OCI-LY1 (cell line): Measurements from ENCODE around the gene RAB7B.

Experiments
- EZH2 ChIP-seq: fragments of 200-600 bp; sonication (generic), shearing (Covaris generic); IDR thresholded peaks from 2 replicates; pipeline ENCODE4 v1.8.0; 2017; ENCODE audit warnings: borderline replicate concordance, mixed run types, mild to moderate bottlenecking, antibody characterized with exemption, low read length, moderate library complexity, mixed read lengths
- TF ChIP-seq, protein P1 (sequence below): fragments of 200-600 bp; sonication (generic), shearing (Covaris generic); IDR thresholded peaks from 2 replicates; pipeline ENCODE4 v1.5.1; 2017; ENCODE audit warnings: mild to moderate bottlenecking, antibody characterized with exemption, low read length, moderate library complexity, mixed read lengths

DNA sequence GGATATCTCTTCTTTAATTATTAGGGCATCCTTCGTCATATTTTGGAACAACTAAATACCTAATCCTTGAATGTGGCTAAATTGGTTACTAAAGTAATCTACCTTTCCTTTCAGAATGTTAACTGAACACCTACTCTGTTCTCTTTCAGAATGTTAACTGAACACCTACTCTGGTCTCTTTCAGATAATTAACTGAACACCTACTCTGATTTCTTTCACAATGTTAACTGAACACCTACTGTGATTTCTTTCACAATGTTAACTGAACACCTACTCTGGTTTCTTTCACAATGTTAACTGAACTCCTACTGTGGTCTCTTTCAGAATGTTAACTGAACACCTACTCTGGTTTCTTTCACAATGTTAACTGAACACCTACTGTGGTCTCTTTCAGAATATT is 21.9 kb downstream of the RAB7B start:
- TF ChIP-seq, protein P1, sequence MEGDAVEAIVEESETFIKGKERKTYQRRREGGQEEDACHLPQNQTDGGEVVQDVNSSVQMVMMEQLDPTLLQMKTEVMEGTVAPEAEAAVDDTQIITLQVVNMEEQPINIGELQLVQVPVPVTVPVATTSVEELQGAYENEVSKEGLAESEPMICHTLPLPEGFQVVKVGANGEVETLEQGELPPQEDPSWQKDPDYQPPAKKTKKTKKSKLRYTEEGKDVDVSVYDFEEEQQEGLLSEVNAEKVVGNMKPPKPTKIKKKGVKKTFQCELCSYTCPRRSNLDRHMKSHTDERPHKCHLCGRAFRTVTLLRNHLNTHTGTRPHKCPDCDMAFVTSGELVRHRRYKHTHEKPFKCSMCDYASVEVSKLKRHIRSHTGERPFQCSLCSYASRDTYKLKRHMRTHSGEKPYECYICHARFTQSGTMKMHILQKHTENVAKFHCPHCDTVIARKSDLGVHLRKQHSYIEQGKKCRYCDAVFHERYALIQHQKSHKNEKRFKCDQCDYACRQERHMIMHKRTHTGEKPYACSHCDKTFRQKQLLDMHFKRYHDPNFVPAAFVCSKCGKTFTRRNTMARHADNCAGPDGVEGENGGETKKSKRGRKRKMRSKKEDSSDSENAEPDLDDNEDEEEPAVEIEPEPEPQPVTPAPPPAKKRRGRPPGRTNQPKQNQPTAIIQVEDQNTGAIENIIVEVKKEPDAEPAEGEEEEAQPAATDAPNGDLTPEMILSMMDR: no peak
- no peak for TF ChIP-seq EZH2
